ENCODE results near the gene CYBA.

CYBA gene

GRCh38 chr16:88631920-88632586 lies 18.8 kb downstream of the CYBA start:
- ChIA-PET POLR2A (ENCODE audit: low non-redundant PET) (no interaction called here), CTCF (no interaction called here)
- no peak for DNase-seq (ENCODE audit: low spot score)
- 0 out of 2 replicates have a peak overlapping the region, but pooled peaks have one; percentile 9 for H3K27ac ChIP-seq
- no peak for TF ChIP-seq CTCF (conservative IDR thresholded peaks at IDR 0.05; ENCODE audit: low read depth)

GRCh38 chr16:88631384-88631783 lies 19.5 kb downstream of the CYBA start:
- ChIA-PET CTCF (no interaction called here), POLR2A (ENCODE audit: low non-redundant PET) (no interaction called here)
- TF ChIP-seq CTCF (conservative IDR thresholded peaks at IDR 0.05; ENCODE audit: low read depth): no peak
- DNase-seq (ENCODE audit: low spot score): no peak
- no peak overlapping the region for H3K27ac ChIP-seq

GRCh38 chr16:88630941-88631340 lies 19.9 kb downstream of the CYBA start:
- POLR2A ChIA-PET (ENCODE audit: low non-redundant PET): no interaction called here
- no peak for TF ChIP-seq CTCF (conservative IDR thresholded peaks at IDR 0.05; ENCODE audit: low read depth)

GRCh38 chr16:88630433-88630832 lies 20.4 kb downstream of the CYBA start:
- H3K27ac ChIP-seq: no peak overlapping the region
- POLR2A ChIA-PET (ENCODE audit: low non-redundant PET): no interaction called here
- no peak for DNase-seq (ENCODE audit: low spot score)
- TF ChIP-seq CTCF (conservative IDR thresholded peaks at IDR 0.05; ENCODE audit: low read depth): no peak
- CTCF ChIA-PET: no interaction called here

More at GRCh38 chr16:88630941-88631340, 19.9 kb downstream of the CYBA start:
- CTCF ChIA-PET: no interaction called here
- no peak overlapping the region for H3K27ac ChIP-seq
- no peak for DNase-seq (ENCODE audit: low spot score)

- ChIA-PET CTCF (no interaction called here), POLR2A (ENCODE audit: low non-redundant PET) (no interaction called here)
- TF ChIP-seq CTCF (conservative IDR thresholded peaks at IDR 0.05; ENCODE audit: low read depth): no peak
- no peak for DNase-seq (ENCODE audit: low spot score)
- H3K27ac ChIP-seq: peak overlapping the region; percentile 24; the same call in 1 of the 2 replicates
These were observed 21.0 kb downstream of the CYBA start for GRCh38 chr16:88629835-88630234.

GRCh38 chr16:88628512-88628974 lies 22.3 kb downstream of the CYBA start:
- TF ChIP-seq CTCF (conservative IDR thresholded peaks at IDR 0.05; ENCODE audit: low read depth): peak; percentile 25; the same call in 1 of the 2 replicates
- no peak for DNase-seq (ENCODE audit: low spot score)
- POLR2A ChIA-PET (ENCODE audit: low non-redundant PET): no interaction called here
- CTCF ChIA-PET: no interaction called here
- peak overlapping the region; percentile 24 for H3K27ac ChIP-seq
